Natural killer cell (primary cell): ENCODE measurements around the gene FBN1. TPM values are rescaled to one million over a fixed set of nuclear protein-coding genes. Genes with fewer than 3 reads are reported as not detected.

Experiments
- ATAC-seq, 3 donors: fragments of 150-1000 bp in 2 of 3; fragments of 200-7000 bp in 1 of 3; cut with Tn5 transposase; 1 replicate in 1 of 3; 2 replicates in 2 of 3; pipeline ENCODE4 v1.10.0; 2021; ENCODE audit warnings: mild to moderate bottlenecking in 2 of 3, moderate library complexity in 2 of 3
- DNase-seq, 2 donors: peaks; one replicate each; pipeline versions ENCODE4 v3.0.0 to v3.0.0-alpha.2; 2013 to 2021; ENCODE audit warnings: mixed read lengths in 1 of 2
- H3K27ac ChIP-seq: one replicate; pipeline ENCODE4 v1.5.1; 2013; ENCODE audit warnings: mild to moderate bottlenecking, low read length
- H3K27me3 ChIP-seq: one replicate; pipeline ENCODE4 v1.6.1; 2013; ENCODE audit warnings: low read length; ENCODE audit not compliant: control insufficient read depth, insufficient read depth
- H3K36me3 ChIP-seq: one replicate; pipeline ENCODE4 v1.6.1; 2013; ENCODE audit warnings: low read length; ENCODE audit not compliant: control insufficient read depth, insufficient read depth
- H3K4me1 ChIP-seq: one replicate; pipeline ENCODE4 v1.6.1; 2013; ENCODE audit warnings: low read length; ENCODE audit not compliant: control insufficient read depth, insufficient read depth
- H3K4me3 ChIP-seq: one replicate; pipeline ENCODE4 v1.5.1; 2013; ENCODE audit warnings: low read length
- H3K9me3 ChIP-seq: one replicate; pipeline ENCODE4 v1.6.1; 2013; ENCODE audit warnings: low read length; ENCODE audit not compliant: control insufficient read depth, insufficient read depth
- H3K27ac Mint-ChIP-seq, 2 donors: one replicate each; pipeline ENCODE4 v1.8.0; 2022; ENCODE audit warnings: mild to moderate bottlenecking in 2 of 2, mixed read lengths in 2 of 2, moderate library complexity in 1 of 2
- H3K27me3 Mint-ChIP-seq, 2 donors: one replicate each; pipeline ENCODE4 v1.8.0; 2022; ENCODE audit warnings: low read depth in 2 of 2, mixed read lengths in 2 of 2
- H3K36me3 Mint-ChIP-seq: one replicate; pipeline ENCODE4 v1.8.0; 2022; ENCODE audit warnings: mixed read lengths
- H3K4me1 Mint-ChIP-seq, 2 donors: one replicate each; pipeline ENCODE4 v1.8.0; 2022; ENCODE audit warnings: mixed read lengths in 2 of 2
- H3K4me3 Mint-ChIP-seq: one replicate; pipeline ENCODE4 v1.8.0; 2022; ENCODE audit warnings: mild to moderate bottlenecking, moderate library complexity, mixed read lengths
- H3K9me3 Mint-ChIP-seq, 2 donors: one replicate each; pipeline ENCODE4 v1.8.0; 2022; ENCODE audit warnings: mixed read lengths in 2 of 2
- WGBS: methylation state at CpG from one replicate; pipeline ENCODE4 v1.1.7; 2013; ENCODE audit warnings: missing lambda C conversion rate; ENCODE audit not compliant: insufficient coverage; 5-methylcytosine and 5-hydroxymethylcytosine counted together
- intact Hi-C: fragments of 100-400 bp; cut with micrococcal nuclease; formaldehyde crosslinking; loops from one replicate; pipeline ENCODE4 v1.14.2; 2022
- total RNA-seq, 4 donors: library from RNA; stranded (reverse); fragments of 120-200 nt in 1 of 4; gene quantifications; one replicate each; pipeline versions ENCODE4 v1.2.3 to v1.2.4, GENCODE V29; 2013 to 2022
- TF ChIP-seq, protein P1 (sequence below): fragments of 200-600 bp; IDR thresholded peaks from one replicate; pipeline ENCODE4 v1.8.0; 2022; ENCODE audit warnings: antibody characterized with exemption

Gene FBN1
- total RNA-seq, 3 donors from 2014 or later (not counting 1 experiment from before 2014, with no cell fraction given), result 0.33 to 0.54 (median 0.33) TPM

DNA sequence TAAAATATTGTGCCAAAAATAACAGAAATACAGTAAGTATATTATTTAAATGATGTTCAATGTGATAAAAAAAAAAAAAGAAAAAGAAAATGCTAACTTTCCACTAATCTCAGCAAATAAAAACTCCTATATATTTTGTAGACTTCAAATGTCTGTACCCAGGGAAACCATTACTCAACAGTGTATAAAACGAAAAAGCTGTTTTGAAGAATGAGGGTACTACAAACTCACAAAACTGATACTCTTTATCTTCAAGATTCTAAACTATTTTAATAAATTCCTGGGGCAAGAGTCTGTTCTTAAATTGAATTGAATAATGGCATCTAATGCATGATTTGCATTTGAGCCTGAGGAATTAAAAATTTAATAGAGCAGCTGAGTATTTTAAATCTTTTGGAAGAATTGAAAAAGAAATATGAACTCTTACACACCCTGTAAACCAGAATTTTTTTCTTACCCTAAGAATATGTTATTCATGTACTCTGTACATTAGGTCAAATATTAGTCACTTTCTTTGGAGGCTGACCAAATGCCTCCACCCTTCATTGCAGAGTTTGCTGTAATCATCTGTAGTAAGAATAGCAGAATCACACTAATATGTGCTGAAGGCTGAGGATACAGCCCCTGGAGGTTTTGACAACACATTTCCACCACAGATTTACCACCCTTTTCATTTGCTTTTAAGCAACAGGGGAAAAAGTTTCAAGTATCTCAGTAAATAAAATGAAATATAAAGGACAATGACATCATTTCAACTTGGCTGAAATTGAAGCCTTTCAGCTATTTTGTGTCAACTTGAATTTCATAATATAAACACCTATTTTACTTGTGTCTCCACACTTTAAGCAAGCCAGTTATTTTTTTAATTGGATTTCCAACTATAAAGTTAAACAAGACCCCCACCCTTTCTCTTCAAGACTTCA is 79.7 kb downstream of the FBN1 start:
- no peak overlapping the region for H3K27ac Mint-ChIP-seq
- Histone ChIP-seq H3K4me1 (no peaks in the 10 kb centered on the region), H3K27ac (no peak overlapping the region), H3K36me3 (no peaks in the 10 kb centered on the region), H3K4me3 (no peak overlapping the region), H3K9me3 (no peaks in the 10 kb centered on the region), H3K27me3 (peaks cover 3% of the 10 kb centered on the region)
- H3K4me1 Mint-ChIP-seq, result no peaks in the 10 kb centered on the region
- DNase-seq (no peak), ATAC-seq (no peak)
- no peaks in the 10 kb centered on the region for H3K36me3 Mint-ChIP-seq
- H3K27me3 Mint-ChIP-seq, result peaks cover 5 to 12% of the 10 kb centered on the region in 2 donors
- WGBS, result no CpG with 5 or more reads among the region's 1 CpG
- H3K9me3 Mint-ChIP-seq, result peaks cover 2 to 4% of the 10 kb centered on the region in 2 donors
- no peak overlapping the region for H3K4me3 Mint-ChIP-seq
- TF ChIP-seq, protein P1, sequence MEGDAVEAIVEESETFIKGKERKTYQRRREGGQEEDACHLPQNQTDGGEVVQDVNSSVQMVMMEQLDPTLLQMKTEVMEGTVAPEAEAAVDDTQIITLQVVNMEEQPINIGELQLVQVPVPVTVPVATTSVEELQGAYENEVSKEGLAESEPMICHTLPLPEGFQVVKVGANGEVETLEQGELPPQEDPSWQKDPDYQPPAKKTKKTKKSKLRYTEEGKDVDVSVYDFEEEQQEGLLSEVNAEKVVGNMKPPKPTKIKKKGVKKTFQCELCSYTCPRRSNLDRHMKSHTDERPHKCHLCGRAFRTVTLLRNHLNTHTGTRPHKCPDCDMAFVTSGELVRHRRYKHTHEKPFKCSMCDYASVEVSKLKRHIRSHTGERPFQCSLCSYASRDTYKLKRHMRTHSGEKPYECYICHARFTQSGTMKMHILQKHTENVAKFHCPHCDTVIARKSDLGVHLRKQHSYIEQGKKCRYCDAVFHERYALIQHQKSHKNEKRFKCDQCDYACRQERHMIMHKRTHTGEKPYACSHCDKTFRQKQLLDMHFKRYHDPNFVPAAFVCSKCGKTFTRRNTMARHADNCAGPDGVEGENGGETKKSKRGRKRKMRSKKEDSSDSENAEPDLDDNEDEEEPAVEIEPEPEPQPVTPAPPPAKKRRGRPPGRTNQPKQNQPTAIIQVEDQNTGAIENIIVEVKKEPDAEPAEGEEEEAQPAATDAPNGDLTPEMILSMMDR, result no peak
- intact Hi-C loops, result no loop called here

DNA sequence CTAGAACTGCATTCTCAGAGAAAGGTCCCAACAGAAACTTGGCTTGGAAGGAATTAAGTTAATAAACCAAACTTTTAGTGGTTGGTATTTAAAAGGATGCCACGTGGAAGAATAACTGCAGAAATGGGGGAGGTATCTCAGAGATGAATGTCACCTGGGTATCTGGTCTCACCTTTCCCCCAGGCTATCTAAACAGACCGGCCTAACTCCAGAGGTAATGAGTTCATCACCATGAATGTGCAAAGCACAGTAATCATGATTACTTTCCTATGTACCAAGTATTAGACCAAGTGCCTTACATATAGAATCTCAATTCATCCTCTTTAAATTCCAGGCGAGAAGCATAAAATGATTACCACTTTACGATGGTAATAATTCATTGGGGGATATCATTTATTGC is 80.8 kb downstream of the FBN1 start:
- H3K27ac Mint-ChIP-seq, result no peak overlapping the region
- H3K9me3 ChIP-seq, result no peaks in the 10 kb centered on the region
- 91% methylated on average over 4 of the region's 4 CpGs for WGBS

DNA sequence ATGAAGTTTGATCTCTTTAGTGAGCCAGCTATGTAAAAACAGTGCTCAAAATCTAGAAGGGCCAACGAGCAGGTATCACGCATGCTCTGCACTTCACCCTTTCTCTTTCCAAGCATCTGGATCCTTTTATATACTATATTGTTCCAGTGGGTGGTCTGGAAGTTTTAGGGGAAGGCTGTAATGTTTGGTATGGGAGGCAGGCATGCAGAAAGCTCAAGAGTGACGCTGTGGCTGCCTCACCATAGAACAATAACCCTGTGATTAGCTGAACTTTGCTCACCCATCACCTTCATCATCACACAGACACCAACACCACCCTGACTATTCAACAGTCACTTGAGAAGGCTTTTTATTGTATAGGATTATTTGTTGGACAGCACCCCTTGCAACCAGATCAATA is 81.6 kb downstream of the FBN1 start:
- H3K27me3 Mint-ChIP-seq, result peaks cover 2 to 12% of the 10 kb centered on the region in 2 donors

More for the DNA sequence above, 80.8 kb downstream of the FBN1 start:
- Mint-ChIP-seq H3K27me3 (peaks cover 2 to 12% of the 10 kb centered on the region in 2 donors), H3K4me3 (no peak overlapping the region), H3K4me1 (no peaks in the 10 kb centered on the region), H3K36me3 (no peaks in the 10 kb centered on the region), H3K9me3 (peaks cover 2 to 4% of the 10 kb centered on the region in 2 donors)
- Histone ChIP-seq H3K27ac (no peak overlapping the region), H3K4me3 (no peak overlapping the region), H3K27me3 (peaks cover 3% of the 10 kb centered on the region), H3K4me1 (no peaks in the 10 kb centered on the region), H3K36me3 (no peaks in the 10 kb centered on the region)
- intact Hi-C loops, result no loop called here
- DNase-seq, result no peak
- no peak for ATAC-seq
- TF ChIP-seq, protein P1, result no peak

More for the DNA sequence above, 81.6 kb downstream of the FBN1 start:
- Histone ChIP-seq H3K36me3 (no peaks in the 10 kb centered on the region), H3K27me3 (peaks cover 3% of the 10 kb centered on the region), H3K4me1 (no peaks in the 10 kb centered on the region), H3K4me3 (no peak overlapping the region), H3K27ac (no peak overlapping the region), H3K9me3 (no peaks in the 10 kb centered on the region)
- Mint-ChIP-seq H3K4me1 (no peaks in the 10 kb centered on the region), H3K4me3 (no peak overlapping the region), H3K27ac (no peak overlapping the region), H3K36me3 (no peaks in the 10 kb centered on the region), H3K9me3 (peaks cover 2 to 4% of the 10 kb centered on the region in 2 donors)
- ATAC-seq (no peak), DNase-seq (no peak)
- intact Hi-C loops, result no loop called here
- 50% methylated on average over 1 of the region's 3 CpGs for WGBS
- TF ChIP-seq, protein P1, result no peak
